Esophagus squamous epithelium (tissue), 5 donors: ENCODE results near the gene AHCTF1. TPM values are rescaled to one million over a fixed set of nuclear protein-coding genes. Genes with fewer than 3 reads are reported as not detected.

Source experiments
- DNase-seq: peaks from one replicate; lab custom pipeline; 2025; lab: John Stamatoyannopoulos, UW
- H3K27ac ChIP-seq, 4 donors: fragments of 200-600 bp; sonication (generic); one replicate each; pipeline ENCODE4 v1.5.1; 2016 to 2019; ENCODE audit warnings: mild to moderate bottlenecking in 1 of 4
- H3K27me3 ChIP-seq, 4 donors: fragments of 200-600 bp; sonication (generic); 1 replicate in 3 of 4; 2 replicates in 1 of 4; pipeline versions ENCODE4 v1.5.1 to v1.6.0; 2017 to 2021; ENCODE audit warnings: antibody characterized with exemption in 1 of 4
- H3K36me3 ChIP-seq, 3 donors: fragments of 200-600 bp; sonication (generic); one replicate each; pipeline ENCODE4 v1.5.1; 2016 to 2019
- H3K4me1 ChIP-seq, 3 donors: fragments of 200-600 bp; sonication (generic); one replicate each; pipeline ENCODE4 v1.5.1; 2017 to 2019
- H3K4me3 ChIP-seq, 4 donors: fragments of 200-600 bp; sonication (generic); 1 replicate in 3 of 4; 2 replicates in 1 of 4; pipeline ENCODE4 v1.5.1; 2016 to 2019; ENCODE audit warnings: mild to moderate bottlenecking in 2 of 4, moderate library complexity in 1 of 4
- H3K9me3 ChIP-seq, 3 donors: fragments of 200-600 bp; sonication (generic); one replicate each; pipeline ENCODE4 v1.5.1; 2016 to 2019
- CTCF ChIP-seq, 6 experiments: fragments of 450-650 bp in 4 of 6; fragments of 200-600 bp in 2 of 6; sonication (generic) in 2 of 6; IDR thresholded peaks; one replicate each; pipeline ENCODE4 v1.5.1; 2016 to 2019; ENCODE audit warnings: antibody characterized with exemption in 6 of 6, mild to moderate bottlenecking in 4 of 6, moderate library complexity in 4 of 6
- POLR2A ChIP-seq, 4 donors: fragments of 450-650 bp; IDR thresholded peaks; one replicate each; pipeline ENCODE4 v1.6.1; 2017; ENCODE audit warnings: antibody characterized with exemption in 4 of 4, mild to moderate bottlenecking in 4 of 4, moderate library complexity in 3 of 4
- WGBS, 2 donors: methylation state at CpG; one replicate each; pipeline ENCODE4 v1.1.5; 2018; 5-methylcytosine and 5-hydroxymethylcytosine counted together
- intact Hi-C: fragments of 100-400 bp; cut with DNase I; formaldehyde crosslinking; loops from one replicate; pipeline ENCODE4 v1.15.0; 2022
- total RNA-seq, 4 donors: library from RNA; depleted of rRNA; stranded (reverse); fragments of >200 nt; gene quantifications; one replicate each; pipeline ENCODE4 v1.1.0, GENCODE V29; 2016
- donor health status: DM: yes; HTN: yes; CAD: no.

The AHCTF1 gene
- total RNA-seq, 4 donors from 2014 or later, result 12.3 to 38.7 (median 29.0) TPM

DNA sequence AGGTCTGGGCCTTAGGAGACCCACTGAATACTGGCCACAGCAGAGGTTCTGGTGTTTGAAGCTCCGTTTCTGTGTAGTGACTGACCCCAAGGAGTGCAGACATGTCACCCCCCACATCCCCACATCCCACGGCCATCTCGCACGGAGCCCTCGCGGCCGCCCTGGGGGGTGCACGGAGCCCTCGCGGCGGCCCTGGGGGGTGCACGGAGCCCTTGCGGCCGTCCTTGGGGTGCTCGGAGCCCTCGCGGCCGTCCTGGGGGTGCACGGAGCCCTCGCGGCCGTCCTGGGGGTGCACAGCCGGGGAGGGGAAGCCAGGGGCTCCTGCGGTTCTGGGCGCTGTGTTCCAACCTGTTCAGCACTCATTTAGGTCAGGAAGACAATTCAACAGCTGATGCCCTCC, 139.1 kb downstream of the AHCTF1 start:
- Histone ChIP-seq H3K4me3 (no peak overlapping the region), H3K4me1 (peaks cover 6 to 35% (median 15%) of the 10 kb centered on the region in 3 donors), H3K9me3 (no peaks in the 10 kb centered on the region), H3K27ac (no peak overlapping the region), H3K27me3 (peaks cover 0 to 77% (median 0%) of the 10 kb centered on the region in 4 donors), H3K36me3 (no peaks in the 10 kb centered on the region)
- intact Hi-C loops, result no loop called here
- DNase-seq, result no peak
- WGBS, 2 donors, result no CpG with 5 or more reads among the region's 25 CpGs
- TF ChIP-seq POLR2A (IDR thresholded peaks at IDR 0.05), result no peak
- TF ChIP-seq CTCF (IDR thresholded peaks at IDR 0.05), result no peak

DNA sequence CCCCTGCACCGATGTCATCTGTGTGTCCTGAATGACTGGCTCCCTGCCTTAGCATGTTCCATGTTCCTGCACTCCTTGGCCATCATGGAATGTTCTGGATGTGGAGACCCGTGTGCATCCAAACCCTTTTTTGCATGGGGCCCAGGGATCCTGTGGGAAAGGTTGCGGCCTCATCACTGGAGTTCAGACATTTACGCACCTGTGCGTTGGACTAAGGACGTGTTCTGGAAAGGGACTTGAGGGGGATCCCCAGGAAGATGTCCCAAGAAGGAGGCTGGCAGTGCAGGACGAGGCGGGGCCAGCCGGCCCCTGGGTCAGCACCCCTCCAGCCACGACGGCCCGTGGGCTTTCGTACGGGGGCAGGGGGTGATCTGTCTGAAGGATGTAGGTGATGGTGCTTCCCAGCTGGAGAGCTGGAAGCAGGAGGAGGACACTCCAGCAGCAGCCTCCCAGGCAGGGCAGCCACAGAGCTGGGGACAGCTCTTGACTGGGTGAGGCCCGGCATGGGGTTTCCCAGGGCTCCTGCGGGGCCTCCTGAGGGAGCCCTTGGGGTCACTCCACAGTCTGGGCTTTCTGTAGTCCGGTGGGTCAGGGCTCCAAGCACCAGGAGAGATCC, 140.3 kb downstream of the AHCTF1 start:
- no peak for DNase-seq
- peaks cover 0 to 69% (median 0%) of the 10 kb centered on the region in 4 donors for H3K27me3 ChIP-seq

GRCh38 chr1:246790833-246791232, 140.9 kb downstream of the AHCTF1 start:
- TF ChIP-seq POLR2A (IDR thresholded peaks at IDR 0.05) (no peak), CTCF (IDR thresholded peaks at IDR 0.05) (no peak)
- WGBS, 2 donors, result 90 to 91% methylated on average over 15 of the region's 19 CpGs
- Histone ChIP-seq H3K27me3 (peaks cover 0 to 63% (median 0%) of the 10 kb centered on the region in 4 donors), H3K4me1 (peaks cover 6 to 35% (median 15%) of the 10 kb centered on the region in 3 donors), H3K27ac (no peak overlapping the region), H3K36me3 (no peaks in the 10 kb centered on the region), H3K4me3 (no peak overlapping the region), H3K9me3 (no peaks in the 10 kb centered on the region)
- no peak for DNase-seq
- intact Hi-C loops, result no loop called here

More for the DNA sequence above, 140.3 kb downstream of the AHCTF1 start:
- no peak for TF ChIP-seq POLR2A (IDR thresholded peaks at IDR 0.05)
- TF ChIP-seq CTCF (IDR thresholded peaks at IDR 0.05), result no peak
- intact Hi-C loops, result no loop called here
- no peak overlapping the region for H3K27ac ChIP-seq
- no peaks in the 10 kb centered on the region for H3K36me3 ChIP-seq
- peaks cover 6 to 35% (median 15%) of the 10 kb centered on the region in 3 donors for H3K4me1 ChIP-seq
- no peaks in the 10 kb centered on the region for H3K9me3 ChIP-seq
- WGBS, 2 donors, result 87 to 88% methylated on average over 4 of the region's 17 CpGs
- H3K4me3 ChIP-seq, result no peak overlapping the region

DNA sequence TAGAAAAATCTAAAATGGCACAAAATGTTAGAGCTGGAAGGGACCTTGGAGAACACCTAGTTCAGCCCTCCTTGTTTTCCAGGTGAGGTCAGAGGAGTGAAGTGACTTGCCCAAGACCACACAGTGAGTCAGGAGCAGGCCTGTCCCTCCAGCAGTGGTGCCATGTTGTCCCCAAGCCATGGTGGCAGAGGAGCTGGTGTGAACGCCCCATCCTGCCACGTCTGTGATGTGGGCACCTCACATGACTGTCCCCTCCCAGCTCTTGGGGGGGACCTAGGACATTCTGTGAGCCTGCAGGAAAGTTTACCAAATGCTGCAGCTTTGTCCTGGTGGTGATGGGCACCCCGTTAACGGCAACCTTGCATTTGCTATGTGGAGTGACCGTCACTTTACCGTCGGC, 141.4 kb downstream of the AHCTF1 start:
- no peak for DNase-seq
- TF ChIP-seq CTCF (IDR thresholded peaks at IDR 0.05) (no peak), POLR2A (IDR thresholded peaks at IDR 0.05) (no peak)
- Histone ChIP-seq H3K27me3 (peaks cover 0 to 58% (median 0%) of the 10 kb centered on the region in 4 donors), H3K9me3 (no peaks in the 10 kb centered on the region), H3K4me1 (peaks cover 6 to 32% (median 15%) of the 10 kb centered on the region in 3 donors), H3K4me3 (no peak overlapping the region), H3K36me3 (no peaks in the 10 kb centered on the region), H3K27ac (no peak overlapping the region)
- 93 to 94% methylated on average over 3 to 6 of the region's 7 CpGs for WGBS, 2 donors
- intact Hi-C loops, result no loop called here

GRCh38 chr1:246789454-246790339, 142.1 kb downstream of the AHCTF1 start:
- TF ChIP-seq CTCF (IDR thresholded peaks at IDR 0.05) (no peak), POLR2A (IDR thresholded peaks at IDR 0.05) (no peak)
- intact Hi-C loops, result no loop called here
- Histone ChIP-seq H3K27me3 (peaks cover 0 to 52% (median 0%) of the 10 kb centered on the region in 4 donors), H3K9me3 (no peaks in the 10 kb centered on the region), H3K27ac (no peak overlapping the region), H3K4me3 (no peak overlapping the region), H3K36me3 (no peaks in the 10 kb centered on the region), H3K4me1 (peaks cover 6 to 25% (median 10%) of the 10 kb centered on the region in 3 donors)
- 78 to 79% methylated on average over 10 to 11 of the region's 25 CpGs for WGBS, 2 donors
- DNase-seq, result no peak
